ENCODE data around the gene SORCS2. TPM values are rescaled to one million over a fixed set of nuclear protein-coding genes. Genes with fewer than 3 reads are reported as not detected.
A peak's percentile ranks its signal among the peaks of the same experiment; 100 is the strongest.

SORCS2 gene
- total RNA-seq, 3 donors from 2014 or later, result 0.66 to 1.3 (median 0.80) TPM

DNA sequence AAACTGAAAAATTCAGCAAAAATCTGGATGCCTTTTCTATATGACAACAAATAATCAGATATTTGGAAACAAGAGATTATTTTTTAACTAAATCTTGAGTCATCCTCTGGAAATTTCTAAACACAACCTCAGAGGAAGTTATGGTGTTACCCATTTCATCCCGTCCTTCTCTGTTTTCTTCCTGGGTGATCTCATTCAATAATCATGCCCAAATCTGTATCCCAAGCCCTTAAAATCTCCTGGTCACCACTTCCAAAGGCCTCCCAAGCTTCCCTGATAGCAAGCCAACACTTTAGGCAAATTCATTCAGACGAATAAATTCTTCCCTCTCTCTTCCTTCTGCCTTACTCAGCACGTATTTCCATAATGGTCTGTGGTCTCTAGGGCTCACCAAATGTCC, 9.7 kb upstream of the SORCS2 start:
- intact Hi-C loops (cut with DNase I; ENCODE audit: low total_unique reads), result no loop called here
- Histone ChIP-seq H3K4me3 (no peak overlapping the region), H3K4me1 (no peaks in the 10 kb centered on the region)

GRCh38 chr4:7183161-7183560, 9.2 kb upstream of the SORCS2 start:
- intact Hi-C loops (cut with DNase I; ENCODE audit: low total_unique reads), result no loop called here
- Histone ChIP-seq H3K4me1 (no peaks in the 10 kb centered on the region), H3K36me3 (no peaks in the 10 kb centered on the region), H3K27me3 (peaks cover 0 to 10% of the 10 kb centered on the region in 2 donors), H3K27ac (no peak overlapping the region), H3K4me3 (no peak overlapping the region), H3K9me3 (peaks cover 0 to 4% of the 10 kb centered on the region in 2 donors)
- TF ChIP-seq, protein P1, sequence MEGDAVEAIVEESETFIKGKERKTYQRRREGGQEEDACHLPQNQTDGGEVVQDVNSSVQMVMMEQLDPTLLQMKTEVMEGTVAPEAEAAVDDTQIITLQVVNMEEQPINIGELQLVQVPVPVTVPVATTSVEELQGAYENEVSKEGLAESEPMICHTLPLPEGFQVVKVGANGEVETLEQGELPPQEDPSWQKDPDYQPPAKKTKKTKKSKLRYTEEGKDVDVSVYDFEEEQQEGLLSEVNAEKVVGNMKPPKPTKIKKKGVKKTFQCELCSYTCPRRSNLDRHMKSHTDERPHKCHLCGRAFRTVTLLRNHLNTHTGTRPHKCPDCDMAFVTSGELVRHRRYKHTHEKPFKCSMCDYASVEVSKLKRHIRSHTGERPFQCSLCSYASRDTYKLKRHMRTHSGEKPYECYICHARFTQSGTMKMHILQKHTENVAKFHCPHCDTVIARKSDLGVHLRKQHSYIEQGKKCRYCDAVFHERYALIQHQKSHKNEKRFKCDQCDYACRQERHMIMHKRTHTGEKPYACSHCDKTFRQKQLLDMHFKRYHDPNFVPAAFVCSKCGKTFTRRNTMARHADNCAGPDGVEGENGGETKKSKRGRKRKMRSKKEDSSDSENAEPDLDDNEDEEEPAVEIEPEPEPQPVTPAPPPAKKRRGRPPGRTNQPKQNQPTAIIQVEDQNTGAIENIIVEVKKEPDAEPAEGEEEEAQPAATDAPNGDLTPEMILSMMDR (IDR thresholded peaks at IDR 0.05), result no peak
- TF ChIP-seq POLR2AphosphoS5 (IDR thresholded peaks at IDR 0.05), result no peak
- no peak for TF ChIP-seq POLR2A (IDR thresholded peaks at IDR 0.05)
- DNase-seq (ENCODE audit: low spot score in 2 of 2), result peak in 1 of 2 donors; percentile 27

More for the DNA sequence above, 9.7 kb upstream of the SORCS2 start:
- peaks cover 0 to 5% of the 10 kb centered on the region in 2 donors for H3K27me3 ChIP-seq
- DNase-seq (ENCODE audit: low spot score in 2 of 2), result no peak
- no peaks in the 10 kb centered on the region for H3K36me3 ChIP-seq
- TF ChIP-seq, protein P1 (IDR thresholded peaks at IDR 0.05), result no peak
- TF ChIP-seq POLR2A (IDR thresholded peaks at IDR 0.05) (no peak), POLR2AphosphoS5 (IDR thresholded peaks at IDR 0.05) (no peak)
- H3K9me3 ChIP-seq, result peaks cover 0 to 4% of the 10 kb centered on the region in 2 donors
- H3K27ac ChIP-seq, result no peak overlapping the region

DNA sequence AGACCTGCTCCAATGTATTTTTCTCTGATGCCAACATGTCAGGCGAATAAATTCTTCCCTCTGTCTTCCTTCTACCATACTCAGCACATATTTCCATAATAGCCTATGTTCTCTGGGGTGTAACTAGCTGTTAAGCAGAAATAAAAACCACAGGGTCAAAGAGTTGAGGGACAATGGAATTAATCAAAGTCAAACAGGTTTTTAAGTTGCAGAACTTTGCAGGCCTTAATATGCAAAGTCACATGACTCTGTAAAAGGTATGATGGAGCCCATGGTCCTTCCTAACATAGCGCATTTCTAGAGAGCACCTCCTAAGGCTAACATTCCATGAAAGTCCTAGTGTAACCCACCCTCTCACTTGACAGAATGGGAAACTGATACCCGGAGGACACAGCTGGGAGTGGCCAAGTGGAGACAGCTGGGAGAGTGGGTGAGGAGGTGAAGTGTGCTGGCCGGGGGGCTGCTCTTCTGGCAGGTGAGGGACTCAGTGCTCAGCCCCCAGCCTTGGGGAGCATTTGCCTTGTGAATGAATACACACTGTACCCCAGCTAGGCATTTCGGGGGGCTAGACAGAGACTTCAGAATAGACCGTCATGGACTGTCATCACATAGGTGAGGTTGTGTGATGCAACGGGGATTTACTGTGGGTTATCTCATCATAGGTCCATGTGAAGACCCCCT, 8.4 kb upstream of the SORCS2 start:
- H3K27ac ChIP-seq, result no peak overlapping the region
- H3K27me3 ChIP-seq, result peaks cover 0 to 18% of the 10 kb centered on the region in 2 donors
- TF ChIP-seq POLR2A (IDR thresholded peaks at IDR 0.05) (no peak), POLR2AphosphoS5 (IDR thresholded peaks at IDR 0.05) (no peak)
- TF ChIP-seq, protein P1 (IDR thresholded peaks at IDR 0.05), result no peak
- no peaks in the 10 kb centered on the region for H3K4me1 ChIP-seq
- H3K36me3 ChIP-seq, result no peaks in the 10 kb centered on the region
- peak in 1 of 2 donors; percentile 14 for DNase-seq (ENCODE audit: low spot score in 2 of 2)
- peaks cover 0 to 2% of the 10 kb centered on the region in 2 donors for H3K9me3 ChIP-seq
- intact Hi-C loops (cut with DNase I; ENCODE audit: low total_unique reads), result no loop called here
- no peak overlapping the region for H3K4me3 ChIP-seq

DNA sequence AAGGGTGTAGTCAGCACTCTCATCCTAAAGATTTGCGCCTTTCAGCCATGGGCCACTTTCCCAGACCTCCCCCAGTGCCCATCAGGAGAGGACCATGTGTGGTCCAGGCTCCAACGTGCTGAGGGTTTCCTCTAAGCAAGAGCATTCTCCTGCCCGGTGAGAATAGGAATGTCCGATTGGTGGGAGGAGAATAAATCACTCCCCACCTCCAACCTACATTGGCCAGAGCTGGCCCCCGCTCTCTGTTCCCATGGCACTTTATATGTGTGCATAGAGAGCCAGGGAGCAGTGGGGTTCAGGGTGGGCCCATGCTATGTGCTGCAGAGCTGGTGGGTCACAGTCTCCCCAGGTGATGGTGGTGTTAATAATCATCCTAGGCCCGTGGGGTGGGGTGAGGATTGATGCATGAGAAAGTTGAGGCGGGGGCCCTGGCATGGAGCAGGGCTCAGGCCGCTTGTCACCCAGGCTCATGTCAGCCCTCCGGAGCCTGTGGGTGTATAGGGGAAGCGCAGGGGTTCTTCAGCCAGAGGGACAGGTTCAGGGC, 6.8 kb upstream of the SORCS2 start:
- intact Hi-C loops (cut with DNase I; ENCODE audit: low total_unique reads), result loop anchor here (2.0 kb wide), 1 partner anchor 39 kb away; no protein-coding TSS in a partner anchor
- peak in 1 of 2 donors; percentile 25 for DNase-seq (ENCODE audit: low spot score in 2 of 2)
- no peak overlapping the region for H3K4me3 ChIP-seq

More for the DNA sequence above, 6.8 kb upstream of the SORCS2 start:
- Histone ChIP-seq H3K27me3 (peaks cover 0 to 29% of the 10 kb centered on the region in 2 donors), H3K36me3 (no peaks in the 10 kb centered on the region), H3K27ac (no peak overlapping the region), H3K4me1 (no peaks in the 10 kb centered on the region), H3K9me3 (no peaks in the 10 kb centered on the region)
- TF ChIP-seq, protein P1 (IDR thresholded peaks at IDR 0.05), result no peak
- TF ChIP-seq POLR2A (IDR thresholded peaks at IDR 0.05), result no peak
- TF ChIP-seq POLR2AphosphoS5 (IDR thresholded peaks at IDR 0.05), result no peak

Data from breast epithelium (tissue), 4 donors.